Endothelial cell (in vitro differentiated cells): ENCODE results near the gene SH3RF2. TPM values are rescaled to one million over a fixed set of nuclear protein-coding genes. Genes with fewer than 3 reads are reported as not detected.

ENCODE experiments used
- DNase-seq: peaks from one replicate; pipeline ENCODE4 v3.0.0; 2021; ENCODE audit warnings: low spot score
- H3K27ac Mint-ChIP-seq: one replicate; pipeline ENCODE4 v1.8.0; 2021; ENCODE audit warnings: mixed read lengths, inconsistent platforms; ENCODE audit not compliant: unreplicated experiment
- H3K27me3 Mint-ChIP-seq: one replicate; pipeline ENCODE4 v1.8.0; 2021; ENCODE audit warnings: mild to moderate bottlenecking, moderate library complexity, mixed read lengths, inconsistent platforms; ENCODE audit not compliant: unreplicated experiment
- H3K36me3 Mint-ChIP-seq: one replicate; pipeline ENCODE4 v1.8.0; 2021; ENCODE audit warnings: mild to moderate bottlenecking, low read depth, mixed read lengths, inconsistent platforms; ENCODE audit not compliant: unreplicated experiment
- H3K4me1 Mint-ChIP-seq: one replicate; pipeline ENCODE4 v1.8.0; 2021; ENCODE audit warnings: mild to moderate bottlenecking, mixed read lengths, inconsistent platforms; ENCODE audit not compliant: unreplicated experiment
- H3K4me3 Mint-ChIP-seq: one replicate; pipeline ENCODE4 v1.8.0; 2021; ENCODE audit warnings: mild to moderate bottlenecking, mixed read lengths, inconsistent platforms; ENCODE audit not compliant: unreplicated experiment
- H3K9me3 Mint-ChIP-seq: one replicate; pipeline ENCODE4 v1.8.0; 2021; ENCODE audit warnings: mixed read lengths, inconsistent platforms; ENCODE audit not compliant: unreplicated experiment
- CTCF ChIP-seq: fragments of 200-600 bp; sonication (generic); IDR thresholded peaks from one replicate; pipeline ENCODE4 v1.5.0; 2021; ENCODE audit warnings: antibody characterized with exemption; ENCODE audit not compliant: unreplicated experiment
- total RNA-seq: library from RNA; stranded (reverse); fragmentation: NEBNext Ultra II Directional; extraction: Animal tissue kit (Norgen Biotek cat#: 25700); gene quantifications from one replicate; pipeline ENCODE4 v1.2.1, GENCODE V29; 2021; ENCODE audit not compliant: unreplicated experiment

SH3RF2 gene
- total RNA-seq, 1 donor from 2014 or later, result 0.23 TPM

DNA sequence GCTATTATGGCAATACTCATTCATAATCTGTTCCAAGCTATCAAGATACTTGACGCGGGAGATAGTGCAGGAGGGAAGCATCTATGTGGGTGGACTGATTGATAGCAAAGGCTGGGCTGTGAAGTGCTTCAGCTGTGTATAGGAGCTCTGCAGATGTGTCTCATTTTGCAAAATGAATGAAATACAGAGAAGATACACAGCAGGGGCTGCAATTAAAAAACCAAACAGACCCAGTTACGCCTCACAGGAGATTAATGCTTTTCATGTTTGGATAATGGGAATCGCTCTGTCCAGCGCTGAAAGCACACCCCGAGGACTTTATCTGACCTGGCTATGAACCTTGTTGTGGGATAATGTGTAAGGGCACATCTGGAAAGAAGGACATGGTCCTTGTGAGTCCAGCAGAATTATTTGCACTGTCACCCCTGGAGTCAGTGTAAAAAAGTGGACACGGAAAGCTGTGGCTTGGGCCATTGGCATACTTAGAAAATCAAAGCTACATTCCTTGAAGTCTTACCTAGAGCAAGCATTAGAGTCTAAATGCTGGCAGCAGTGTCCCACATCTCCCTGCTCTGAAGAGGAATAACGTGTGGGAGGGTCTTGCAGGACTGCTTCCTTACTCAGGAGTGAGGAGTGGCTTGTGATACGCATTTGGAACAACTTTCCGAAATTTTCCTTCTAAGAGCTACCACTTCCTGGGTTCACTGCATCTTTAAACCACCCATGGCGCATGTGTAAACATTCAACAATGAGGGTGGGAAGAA, 2.6 kb downstream of the SH3RF2 start:
- Mint-ChIP-seq H3K27ac (no peak overlapping the region), H3K4me1 (peaks cover 3% of the 10 kb centered on the region), H3K4me3 (no peak overlapping the region), H3K27me3 (peaks cover 4% of the 10 kb centered on the region), H3K9me3 (no peaks in the 10 kb centered on the region), H3K36me3 (no peaks in the 10 kb centered on the region)
- TF ChIP-seq CTCF, result no peak
- DNase-seq, result no peak

GRCh38 chr5:145939540-145940065, 3.2 kb downstream of the SH3RF2 start:
- DNase-seq, result no peak
- no peaks in the 10 kb centered on the region for H3K36me3 Mint-ChIP-seq
- H3K4me3 Mint-ChIP-seq, result no peak overlapping the region
- peaks cover 4% of the 10 kb centered on the region for H3K27me3 Mint-ChIP-seq
- no peaks in the 10 kb centered on the region for H3K9me3 Mint-ChIP-seq
- peaks cover 3% of the 10 kb centered on the region for H3K4me1 Mint-ChIP-seq
- H3K27ac Mint-ChIP-seq, result no peak overlapping the region
- no peak for TF ChIP-seq CTCF

- Mint-ChIP-seq H3K27me3 (peaks cover 8% of the 10 kb centered on the region), H3K36me3 (no peaks in the 10 kb centered on the region), H3K4me3 (no peak overlapping the region), H3K4me1 (peaks cover 9% of the 10 kb centered on the region), H3K9me3 (no peaks in the 10 kb centered on the region), H3K27ac (no peak overlapping the region)
- TF ChIP-seq CTCF, result no peak
- DNase-seq, result no peak
Measured at GRCh38 chr5:145941096-145941447, 4.7 kb downstream of the SH3RF2 start.

DNA sequence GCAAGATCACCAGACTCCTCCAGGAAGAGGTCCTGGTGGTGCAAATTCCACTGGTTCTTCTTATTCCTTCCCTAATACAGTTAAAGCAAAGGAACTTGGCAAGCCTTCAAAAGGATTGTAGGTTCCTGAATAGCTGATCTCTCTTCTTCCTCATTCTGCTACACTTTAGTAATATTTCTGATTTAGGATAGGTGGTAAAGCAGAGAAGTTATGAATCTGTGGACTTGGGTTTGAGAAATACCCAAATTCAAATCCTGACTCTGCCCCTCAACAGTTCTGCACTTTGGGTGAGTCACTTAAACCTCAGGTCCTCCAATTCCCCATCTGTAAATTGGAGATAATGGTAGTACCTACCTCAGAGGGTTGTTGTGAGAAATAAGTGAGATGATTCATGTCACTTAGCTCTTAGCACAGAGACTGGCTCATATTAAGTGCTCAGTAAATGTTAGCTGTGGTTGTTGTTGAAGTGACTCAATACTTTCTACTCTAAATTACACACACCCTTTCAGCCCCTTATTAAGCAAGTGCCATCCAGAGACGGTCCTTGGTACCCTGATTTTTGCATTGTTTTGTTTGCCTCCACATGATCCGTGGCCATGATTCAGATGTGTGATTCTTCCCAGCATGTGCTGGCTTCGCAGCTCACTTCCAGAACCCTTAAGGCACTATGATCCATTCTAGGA, 5.2 kb downstream of the SH3RF2 start:
- no peak for TF ChIP-seq CTCF
- DNase-seq, result no peak

DNA sequence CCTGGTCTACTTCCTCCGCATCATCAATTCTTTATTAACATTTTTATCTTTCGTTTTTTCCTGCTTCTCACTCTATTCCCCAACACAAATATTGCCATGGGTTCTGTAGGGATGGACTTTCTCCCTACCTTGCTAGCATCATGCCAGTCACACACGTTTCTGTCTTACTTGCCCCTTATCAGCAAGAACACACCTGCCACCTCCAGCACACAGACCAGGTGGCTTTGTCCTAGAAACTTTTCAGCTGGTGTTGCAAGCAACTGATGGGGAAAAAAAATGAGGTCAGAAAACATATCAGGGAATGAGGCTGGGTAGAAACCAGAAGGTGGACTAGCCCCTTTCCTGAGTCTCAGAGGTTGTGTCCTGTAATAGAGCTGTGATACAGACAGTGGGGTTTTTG, 5.8 kb downstream of the SH3RF2 start:
- no peaks in the 10 kb centered on the region for H3K9me3 Mint-ChIP-seq
- DNase-seq, result no peak
- H3K27ac Mint-ChIP-seq, result no peak overlapping the region
- peaks cover 6% of the 10 kb centered on the region for H3K27me3 Mint-ChIP-seq
- TF ChIP-seq CTCF, result no peak
- H3K4me3 Mint-ChIP-seq, result no peak overlapping the region
- H3K4me1 Mint-ChIP-seq, result peaks cover 7% of the 10 kb centered on the region
- no peaks in the 10 kb centered on the region for H3K36me3 Mint-ChIP-seq

More for the DNA sequence above, 5.2 kb downstream of the SH3RF2 start:
- Mint-ChIP-seq H3K36me3 (no peaks in the 10 kb centered on the region), H3K27me3 (peaks cover 6% of the 10 kb centered on the region), H3K27ac (no peak overlapping the region), H3K4me3 (no peak overlapping the region), H3K9me3 (no peaks in the 10 kb centered on the region), H3K4me1 (peaks cover 7% of the 10 kb centered on the region)
